Placental epithelial cell (primary cell): ENCODE data around the gene GTPBP4. TPM values are rescaled to one million over a fixed set of nuclear protein-coding genes. Genes with fewer than 3 reads are reported as not detected.

Experiments used
- total RNA-seq: library from RNA; depleted of rRNA; stranded (reverse); fragments of >200 nt; gene quantifications from 2 replicates; pipeline ENCODE4 v1.2.3, GENCODE V29; 2012

GTPBP4 gene
- total RNA-seq: 16.7 and 21.6 TPM in 2 replicates

DNA sequence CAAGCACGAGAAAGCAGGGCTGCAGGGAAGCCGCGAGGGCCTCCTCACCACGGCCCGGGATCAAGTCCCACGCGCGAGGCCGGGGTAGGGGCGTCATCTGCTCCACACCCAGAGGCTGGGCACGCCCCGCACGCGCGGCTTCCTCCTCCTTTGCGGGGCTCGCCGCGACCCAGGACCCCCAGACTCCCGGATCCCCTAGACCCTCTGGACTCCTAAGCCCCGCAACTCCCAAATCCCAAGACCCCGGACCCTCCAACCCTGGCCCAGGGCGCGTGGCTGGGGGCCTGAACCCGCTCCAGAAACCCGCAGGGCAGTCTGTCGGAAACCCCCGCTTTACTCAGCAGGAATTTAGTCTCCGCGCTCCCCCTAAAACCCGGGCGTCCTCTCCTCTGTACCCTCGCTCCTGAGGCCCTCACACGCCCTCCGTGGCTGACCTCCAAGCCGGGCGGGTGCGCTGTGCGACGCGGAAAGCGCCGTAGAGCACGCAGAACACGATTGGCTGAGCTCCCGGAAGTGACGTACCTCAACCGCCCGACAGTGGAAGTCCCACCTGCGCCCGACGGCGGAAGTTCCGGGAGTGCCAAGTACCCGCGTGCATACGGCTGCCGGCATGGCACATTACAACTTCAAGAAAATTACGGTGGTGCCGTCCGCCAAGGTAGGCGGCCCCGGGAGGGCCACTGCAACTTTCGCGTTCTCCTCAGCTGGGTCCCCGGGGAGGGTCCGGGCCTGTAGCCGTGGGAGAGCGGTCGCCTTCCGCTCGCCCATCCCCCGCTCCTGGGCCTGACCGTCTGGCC lies at the start of gene GTPBP4:
TSS of gene GTPBP4 (plus strand) at position 565 of the 797 bp plus-strand sequence. CDS start at position 611, 46 bp downstream.

DNA sequence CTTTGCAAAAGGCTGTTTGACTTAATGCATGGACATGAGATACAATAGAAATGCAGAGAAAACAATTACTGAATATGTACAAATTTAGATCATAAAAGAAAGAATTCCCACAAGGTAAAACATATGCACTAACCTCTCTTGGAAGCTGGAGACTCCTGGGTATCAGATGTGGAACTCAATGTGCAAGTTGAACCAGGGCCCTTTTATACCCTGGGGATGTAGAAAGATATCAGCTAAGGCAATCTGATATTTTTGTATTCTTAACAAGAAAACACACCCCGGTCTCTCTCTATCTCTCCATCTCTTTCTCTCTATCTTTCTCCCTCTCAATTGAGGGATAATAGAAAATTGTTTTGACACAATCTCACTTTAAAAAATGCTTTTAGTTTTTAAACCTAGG lies 37.4 kb downstream of the GTPBP4 start, which contains the start of gene IDI2:
TSS of gene IDI2 (minus strand) at position 177 of the 400 bp plus-strand sequence. CDS start 1,136 bp downstream, outside the sequence.

DNA sequence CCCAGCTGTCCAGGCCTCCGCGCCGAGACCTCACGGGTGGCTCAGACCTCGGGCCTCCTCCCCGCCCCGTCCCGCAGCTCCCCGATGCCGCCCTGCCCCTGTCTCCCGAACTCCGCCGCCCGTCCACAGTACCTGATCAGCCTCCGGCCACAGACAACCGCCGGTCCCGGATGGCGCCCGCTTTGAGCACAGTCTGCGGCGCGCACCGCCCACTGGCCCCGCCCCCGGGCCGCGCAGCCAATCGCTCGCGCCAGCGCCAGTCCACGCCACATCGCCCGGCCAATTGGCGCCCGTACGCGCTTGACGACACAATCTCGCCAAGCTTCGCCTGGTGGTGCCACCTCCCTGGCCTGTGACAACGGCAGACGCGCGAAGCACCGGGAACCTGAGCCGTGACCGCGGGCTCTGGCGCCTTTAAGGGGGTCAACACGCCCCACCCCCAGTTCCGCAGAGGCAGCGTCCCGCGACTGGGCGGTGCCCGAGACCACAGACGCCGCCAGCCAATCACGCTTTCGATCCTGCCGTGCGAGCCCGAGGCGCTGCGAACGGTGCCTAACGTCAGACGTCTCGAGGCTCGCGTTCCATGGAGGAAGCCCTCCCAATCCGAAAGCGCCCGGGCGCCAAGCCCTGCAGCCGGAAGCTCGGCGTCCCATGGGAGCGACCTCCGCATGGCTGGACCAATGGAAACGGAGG lies 60.6 kb downstream of the GTPBP4 start, which contains the start of gene IDI1:
TSS of gene IDI1 (minus strand) at position 388 of the 693 bp plus-strand sequence. CDS start at position 272, 116 bp downstream.

DNA sequence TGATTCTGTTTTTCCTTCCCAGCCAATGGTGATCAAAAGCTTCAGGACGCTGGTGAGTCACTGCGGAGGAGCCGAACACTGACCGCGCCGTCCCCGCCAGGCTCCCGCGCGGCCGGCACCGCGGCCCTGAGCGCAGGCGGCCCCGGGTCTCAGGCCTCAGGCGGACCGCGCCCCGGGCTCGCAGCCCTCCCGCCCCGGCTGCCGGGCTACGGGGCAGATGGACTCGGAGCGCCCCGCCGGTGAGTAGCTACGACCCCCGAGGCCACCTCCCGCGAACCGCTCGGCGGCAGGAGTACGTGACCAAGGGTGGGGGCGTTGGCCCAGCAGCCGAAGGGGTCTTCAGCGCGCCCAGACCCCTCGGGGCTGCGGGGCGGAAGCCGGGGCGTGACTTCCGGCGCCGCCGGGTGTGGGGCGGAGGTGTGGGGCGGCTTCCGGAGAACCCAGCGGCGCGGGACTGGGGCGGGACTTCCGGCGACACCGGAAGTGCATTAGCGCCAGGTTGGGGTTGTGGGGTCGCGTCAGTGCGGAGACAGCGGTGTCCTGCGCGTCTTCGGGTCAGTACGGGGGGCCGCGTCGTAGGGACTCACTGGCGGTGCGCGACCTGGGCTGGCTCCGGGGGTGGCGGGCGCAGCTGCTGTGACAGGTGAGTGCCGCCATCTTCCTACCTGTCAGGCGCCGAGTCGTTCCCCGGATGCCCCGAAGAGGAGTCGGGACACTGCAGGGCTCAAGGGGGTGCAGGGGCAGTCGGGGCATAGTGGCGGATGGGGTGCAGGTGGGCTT lies 68.3 kb downstream of the GTPBP4 start, which contains the start of gene WDR37:
TSS of gene WDR37 (plus strand) at position 60 of the 780 bp plus-strand sequence. CDS start 15,771 bp downstream, outside the sequence.

Other genes starting within 250 kb of the GTPBP4 start
- gene LARP4B, start 56.7 kb upstream of the GTPBP4 start, total RNA-seq: 44.5 and 49.1 TPM in 2 replicates
- gene IDI2, start 37.4 kb downstream of the GTPBP4 start, total RNA-seq: not detected in 2 replicates
- 24.3 and 72.6 TPM in 2 replicates for gene IDI1, start 60.7 kb downstream of the GTPBP4 start, total RNA-seq
- 13.0 and 20.6 TPM in 2 replicates for gene WDR37, start 68.0 kb downstream of the GTPBP4 start, total RNA-seq